ENCODE data around the gene DCAF4L1. TPM values are rescaled to one million over a fixed set of nuclear protein-coding genes. Genes with fewer than 3 reads are reported as not detected.

Gene DCAF4L1
- total RNA-seq: under 0.01 TPM

DNA sequence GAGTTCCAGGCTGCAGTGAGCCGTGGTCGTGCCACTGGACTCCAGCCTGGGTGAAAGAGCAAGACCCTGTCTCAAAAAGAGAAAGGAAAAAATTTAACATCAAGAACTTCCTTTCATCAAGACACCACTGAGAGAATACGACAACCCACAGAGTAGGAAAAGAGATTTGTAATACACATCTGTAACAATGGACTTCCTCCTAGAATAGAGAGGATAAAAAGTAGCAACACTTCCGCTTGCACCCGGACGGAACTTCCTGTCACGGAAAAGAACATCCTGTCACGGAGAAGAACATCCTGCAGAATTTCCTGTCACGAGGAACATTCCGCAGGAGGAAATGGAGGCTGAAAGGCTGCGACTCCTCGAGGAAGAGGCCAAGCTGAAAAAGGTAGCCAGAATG is at the start of gene DCAF4L1:
TSS of gene DCAF4L1 (plus strand) at position 301 of the 400 bp plus-strand sequence. CDS start at position 338, 37 bp downstream.
- DNase-seq (ENCODE audit: low read depth in 2 of 3, low spot score in 2 of 3): no peak

DNA sequence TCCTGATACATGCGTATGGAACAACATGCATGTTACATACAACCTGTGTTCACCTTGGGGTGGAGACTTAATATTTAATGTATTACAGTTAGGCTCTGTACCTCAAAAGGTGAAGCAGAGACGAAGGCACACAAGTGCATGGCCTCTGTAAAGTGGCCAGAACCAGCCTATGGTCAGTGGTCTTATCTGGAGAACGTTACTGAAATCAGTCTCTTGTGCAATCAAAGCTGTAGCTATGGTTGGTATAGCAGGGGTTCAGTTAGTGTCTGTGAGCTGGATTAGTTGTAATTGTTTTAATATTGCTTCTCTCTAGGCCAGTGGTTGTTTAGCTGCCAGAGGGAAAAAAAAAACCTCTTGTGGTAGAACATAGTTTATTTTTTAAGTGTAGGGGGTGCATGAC is 48.6 kb upstream of the DCAF4L1 start:
- DNase-seq (ENCODE audit: low read depth in 2 of 3, low spot score in 2 of 3): no peak

DNA sequence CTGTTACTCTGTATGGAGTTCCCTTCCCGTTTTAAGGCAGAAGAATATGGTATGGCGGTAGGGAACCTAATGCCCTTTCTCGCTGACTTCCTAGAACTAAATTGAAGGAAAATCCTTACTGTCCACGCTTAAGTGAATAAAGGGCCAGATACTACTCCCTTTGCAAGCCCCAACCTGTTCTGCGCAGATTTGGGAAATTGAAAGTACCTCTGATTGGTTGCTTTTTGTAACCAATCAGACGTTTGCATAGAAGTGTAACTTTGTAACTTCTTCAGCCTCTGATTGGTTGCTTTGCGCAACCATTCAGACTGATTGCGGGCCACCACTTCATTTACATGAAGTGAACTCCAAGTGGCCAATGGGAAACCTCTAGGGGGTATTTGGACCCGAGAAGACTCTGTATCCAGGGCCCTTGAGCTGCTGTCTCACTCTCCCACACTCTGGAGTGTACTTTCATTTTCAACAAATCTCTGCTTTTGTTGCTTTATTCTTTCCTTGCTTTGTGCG is 47.5 kb upstream of the DCAF4L1 start:
- DNase-seq (ENCODE audit: low read depth in 2 of 3, low spot score in 2 of 3): peak in 1 of 3 donors; percentile 4

- no peak for DNase-seq (ENCODE audit: low read depth in 2 of 3, low spot score in 2 of 3)
Measured at GRCh38 chr4:41934514-41934900, 47.0 kb upstream of the DCAF4L1 start.

- DNase-seq (ENCODE audit: low read depth in 2 of 3, low spot score in 2 of 3): peak; percentile 61 to 85 (median 81)
Measured at GRCh38 chr4:41934901-41935651, 46.5 kb upstream of the DCAF4L1 start, which contains the start of gene TMEM33. Gene TMEM33 (plus strand): TSS chr4:41935429. CDS start chr4:41935485, 56 bp downstream.

- peak in 2 of 3 donors; percentile 24 to 44 for DNase-seq (ENCODE audit: low read depth in 2 of 3, low spot score in 2 of 3)
Measured at GRCh38 chr4:41935652-41936021, 45.9 kb upstream of the DCAF4L1 start.

DNA sequence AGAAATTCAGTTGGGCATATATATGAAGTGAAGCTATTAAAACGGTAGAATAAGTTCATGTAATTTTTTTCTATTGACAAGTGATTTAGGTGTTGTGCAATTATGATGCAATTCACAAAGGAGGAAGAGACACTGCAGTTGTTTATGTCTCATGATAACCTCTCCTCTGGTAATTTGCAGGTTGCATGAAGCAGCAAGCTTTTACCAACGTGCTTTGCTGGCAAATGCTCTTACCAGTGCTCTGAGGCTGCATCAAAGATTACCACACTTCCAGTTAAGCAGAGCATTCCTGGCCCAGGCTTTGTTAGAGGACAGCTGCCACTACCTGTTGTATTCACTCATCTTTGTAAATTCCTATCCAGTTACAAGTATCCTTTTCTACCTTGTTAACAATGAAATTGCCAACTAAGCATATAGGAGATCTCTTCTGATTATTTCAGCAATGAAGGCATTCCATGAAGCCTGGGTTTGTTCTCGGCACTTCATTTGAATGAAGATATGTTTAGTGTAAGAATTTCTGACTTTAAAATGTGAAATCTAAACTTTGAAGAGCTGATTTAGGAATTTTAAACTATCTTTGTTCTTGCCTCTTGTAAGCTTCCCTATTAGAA is 42.4 kb upstream of the DCAF4L1 start:
- DNase-seq (ENCODE audit: low read depth in 2 of 3, low spot score in 2 of 3): no peak

GRCh38 chr4:41940834-41941233 is 40.7 kb upstream of the DCAF4L1 start:
- DNase-seq (ENCODE audit: low read depth in 2 of 3, low spot score in 2 of 3): no peak

GRCh38 chr4:41943506-41943905 is 38.0 kb upstream of the DCAF4L1 start:
- no peak for DNase-seq (ENCODE audit: low read depth in 2 of 3, low spot score in 2 of 3)

DNA sequence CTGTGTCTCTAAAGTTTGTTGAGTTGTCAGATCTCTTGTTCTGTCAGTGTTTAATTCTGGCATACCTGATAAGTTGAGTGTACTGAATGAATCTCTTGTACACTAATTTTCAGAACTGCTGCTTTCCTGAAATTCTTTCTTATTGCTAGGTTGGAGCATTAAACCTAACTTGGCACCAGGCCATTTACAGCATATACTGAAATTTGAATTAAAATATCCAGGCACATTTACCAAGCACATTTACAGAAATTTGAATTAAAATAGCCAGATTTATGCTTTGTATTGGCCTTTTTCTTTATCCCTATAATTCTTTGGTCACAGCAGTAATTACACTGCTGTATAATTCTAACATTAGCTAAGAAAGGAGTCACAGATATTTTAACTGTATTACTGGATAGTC is 37.5 kb upstream of the DCAF4L1 start:
- no peak for DNase-seq (ENCODE audit: low read depth in 2 of 3, low spot score in 2 of 3)

DNA sequence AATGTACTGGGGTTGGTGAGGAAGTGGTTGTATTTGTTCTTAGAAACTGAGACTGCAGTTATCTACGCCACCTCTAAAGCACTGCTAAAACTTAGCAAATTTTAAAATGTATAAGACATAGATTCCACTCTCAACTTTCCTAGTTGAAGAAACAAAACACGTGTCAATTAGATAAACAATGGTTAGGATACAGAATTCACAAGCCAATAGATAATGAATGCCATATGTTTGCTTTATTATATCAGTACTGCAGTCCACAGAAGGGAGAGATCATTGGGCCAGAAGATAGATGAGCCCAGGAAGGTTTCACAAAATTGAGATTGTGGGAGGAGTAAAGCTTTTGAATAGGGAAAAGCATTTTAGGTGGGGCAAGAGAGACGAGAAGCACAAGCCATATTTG is 32.0 kb upstream of the DCAF4L1 start:
- DNase-seq (ENCODE audit: low read depth in 2 of 3, low spot score in 2 of 3): no peak

- peak in 2 of 3 donors; percentile 53 to 70 for DNase-seq (ENCODE audit: low read depth in 2 of 3, low spot score in 2 of 3)
Measured at GRCh38 chr4:41957634-41958033, 23.9 kb upstream of the DCAF4L1 start.

DNA sequence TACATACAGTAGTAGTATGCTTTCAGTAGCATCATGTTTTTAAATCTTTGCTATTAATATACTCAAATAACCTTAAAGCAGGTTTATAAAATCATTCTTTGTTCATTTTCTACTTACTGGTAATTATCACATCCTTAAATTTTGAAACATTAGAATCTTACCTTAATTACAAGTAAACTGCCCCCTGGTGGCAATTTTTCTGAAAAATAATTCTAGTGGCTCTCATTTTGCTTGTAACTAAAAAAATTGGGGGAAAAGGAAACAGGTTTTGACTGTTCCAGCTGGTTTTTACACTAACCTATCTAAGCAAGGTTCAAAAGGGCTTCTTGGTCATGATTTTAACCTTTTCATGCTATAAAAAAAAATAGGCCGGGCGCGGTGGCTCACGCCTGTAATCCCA is 18.5 kb upstream of the DCAF4L1 start:
- DNase-seq (ENCODE audit: low read depth in 2 of 3, low spot score in 2 of 3): peak in 2 of 3 donors; percentile 30 to 75

- no peak for DNase-seq (ENCODE audit: low read depth in 2 of 3, low spot score in 2 of 3)
Measured at GRCh38 chr4:41964401-41964800, 17.2 kb upstream of the DCAF4L1 start.

- no peak for DNase-seq (ENCODE audit: low read depth in 2 of 3, low spot score in 2 of 3)
Measured at GRCh38 chr4:41967392-41967791, 14.2 kb upstream of the DCAF4L1 start.

GRCh38 chr4:41969671-41970070 is 11.9 kb upstream of the DCAF4L1 start:
- peak in 1 of 3 donors; percentile 7 for DNase-seq (ENCODE audit: low read depth in 2 of 3, low spot score in 2 of 3)

DNA sequence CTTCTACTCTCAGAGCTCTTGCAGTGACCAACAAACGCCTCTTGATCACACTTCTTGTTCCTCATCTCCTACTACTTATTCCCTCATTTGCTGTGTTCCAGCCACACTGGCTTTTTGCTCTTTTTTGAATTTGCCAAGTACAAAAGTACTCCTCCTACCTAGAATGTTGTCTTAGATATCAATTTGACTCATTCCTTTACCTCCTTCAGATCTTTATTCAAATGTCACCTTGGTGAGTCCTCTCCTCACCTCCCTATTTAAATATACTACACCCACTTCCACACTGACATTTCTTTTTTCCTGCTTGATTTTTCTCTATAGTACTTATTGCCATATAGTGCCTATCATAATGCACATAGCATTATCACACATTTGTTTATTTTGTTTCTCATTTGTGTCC is 6.2 kb upstream of the DCAF4L1 start:
- no peak for DNase-seq (ENCODE audit: low read depth in 2 of 3, low spot score in 2 of 3)

GRCh38 chr4:41976775-41977516 is 4.6 kb upstream of the DCAF4L1 start:
- no peak for DNase-seq (ENCODE audit: low read depth in 2 of 3, low spot score in 2 of 3)

DNA sequence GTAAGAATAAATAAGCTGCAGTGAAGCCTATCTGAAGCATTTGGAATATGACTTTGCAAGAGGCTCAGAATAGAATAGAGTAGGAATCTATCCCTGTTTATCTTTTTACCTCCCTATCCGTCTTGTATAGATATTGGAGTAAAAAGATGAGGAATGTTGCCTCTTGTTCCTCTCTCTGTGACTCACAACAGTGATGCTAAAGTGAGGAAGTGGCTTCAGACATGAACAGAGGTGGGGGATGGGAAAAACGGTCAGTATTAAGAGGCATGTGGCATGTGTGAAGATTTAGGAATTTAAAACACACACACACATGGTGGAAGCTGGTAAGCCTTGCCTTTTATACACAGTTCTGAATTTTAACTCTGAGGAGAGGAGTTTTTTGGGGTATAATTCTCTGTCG is 3.8 kb upstream of the DCAF4L1 start:
- peak in 1 of 3 donors; percentile 11 for DNase-seq (ENCODE audit: low read depth in 2 of 3, low spot score in 2 of 3)

GRCh38 chr4:41982716-41983115 is 1.2 kb downstream of the DCAF4L1 start:
- no peak for DNase-seq (ENCODE audit: low read depth in 2 of 3, low spot score in 2 of 3)

GRCh38 chr4:41985151-41985550 is 3.6 kb downstream of the DCAF4L1 start:
- no peak for DNase-seq (ENCODE audit: low read depth in 2 of 3, low spot score in 2 of 3)

Measured in hematopoietic multipotent progenitor cell (in vitro differentiated cells).